GM12865 (cell line): Measurements from ENCODE around the gene SPATA1.

Source experiments
- DNase-seq: peaks from one replicate; pipeline ENCODE4 v3.0.0; 2010; ENCODE audit warnings: low read depth
- H3K4me3 ChIP-seq: 2 replicates; pipeline ENCODE4 v1.5.1; 2011; ENCODE audit warnings: mild to moderate bottlenecking, low read depth, low read length, control low read depth
- TF ChIP-seq, protein P1 (sequence below): IDR thresholded peaks from 2 replicates; pipeline ENCODE4 v1.5.1; 2011; ENCODE audit warnings: low read length, control low read depth, low read depth, inconsistent platforms; ENCODE audit not compliant: insufficient read depth; ENCODE audit errors: missing control alignments

The SPATA1 gene

DNA sequence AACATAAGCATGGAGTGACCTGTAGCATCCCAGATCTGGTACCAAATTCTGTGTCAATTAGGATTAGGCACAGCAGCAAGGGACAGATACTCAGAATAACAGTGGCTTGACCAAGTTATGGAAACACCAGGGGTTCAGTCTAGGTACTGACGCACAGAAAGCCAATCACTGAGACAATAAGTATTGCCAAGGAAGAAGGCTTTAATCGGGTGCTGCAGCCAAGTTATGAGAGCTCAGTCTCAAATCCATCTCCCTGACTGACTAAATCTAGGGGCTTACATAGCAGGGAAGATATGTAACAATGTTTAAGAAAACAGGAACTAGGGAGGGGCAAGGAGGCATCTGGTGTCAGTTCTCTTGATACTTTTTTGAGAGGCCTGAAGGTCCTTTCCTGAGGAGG, 107.7 kb downstream of the SPATA1 start:
- TF ChIP-seq, protein P1, sequence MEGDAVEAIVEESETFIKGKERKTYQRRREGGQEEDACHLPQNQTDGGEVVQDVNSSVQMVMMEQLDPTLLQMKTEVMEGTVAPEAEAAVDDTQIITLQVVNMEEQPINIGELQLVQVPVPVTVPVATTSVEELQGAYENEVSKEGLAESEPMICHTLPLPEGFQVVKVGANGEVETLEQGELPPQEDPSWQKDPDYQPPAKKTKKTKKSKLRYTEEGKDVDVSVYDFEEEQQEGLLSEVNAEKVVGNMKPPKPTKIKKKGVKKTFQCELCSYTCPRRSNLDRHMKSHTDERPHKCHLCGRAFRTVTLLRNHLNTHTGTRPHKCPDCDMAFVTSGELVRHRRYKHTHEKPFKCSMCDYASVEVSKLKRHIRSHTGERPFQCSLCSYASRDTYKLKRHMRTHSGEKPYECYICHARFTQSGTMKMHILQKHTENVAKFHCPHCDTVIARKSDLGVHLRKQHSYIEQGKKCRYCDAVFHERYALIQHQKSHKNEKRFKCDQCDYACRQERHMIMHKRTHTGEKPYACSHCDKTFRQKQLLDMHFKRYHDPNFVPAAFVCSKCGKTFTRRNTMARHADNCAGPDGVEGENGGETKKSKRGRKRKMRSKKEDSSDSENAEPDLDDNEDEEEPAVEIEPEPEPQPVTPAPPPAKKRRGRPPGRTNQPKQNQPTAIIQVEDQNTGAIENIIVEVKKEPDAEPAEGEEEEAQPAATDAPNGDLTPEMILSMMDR: no peak
- no peak for DNase-seq
- H3K4me3 ChIP-seq: no peak overlapping the region

DNA sequence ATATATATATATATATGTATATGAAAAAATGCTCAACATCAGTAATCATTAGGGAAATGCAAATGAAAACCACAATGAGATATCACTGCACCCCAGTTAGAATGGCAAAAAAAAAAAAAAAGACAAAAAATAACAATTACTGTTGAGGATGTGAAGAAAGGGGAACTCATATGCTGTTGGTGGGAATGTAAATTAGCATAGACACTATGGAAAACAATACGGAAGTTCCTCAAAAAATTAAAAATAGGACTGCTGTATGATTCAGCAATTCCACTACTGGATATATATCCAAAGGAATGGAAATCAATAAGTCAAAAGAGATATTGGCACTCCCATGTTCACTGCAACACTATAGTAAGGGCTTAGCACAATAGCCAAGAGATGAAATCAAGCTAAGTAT, 109.6 kb downstream of the SPATA1 start:
- no peak for DNase-seq
- TF ChIP-seq, protein P1: no peak
- no peak overlapping the region for H3K4me3 ChIP-seq
